HepG2 (cell line): Measurements from ENCODE around the gene TMEM187. TPM values are rescaled to one million over a fixed set of nuclear protein-coding genes. Genes with fewer than 3 reads are reported as not detected.

Experiments used
- ARNT2 ChIP-seq: sonication (generic); formaldehyde crosslinking; IDR thresholded peaks from 2 replicates; pipeline ENCODE4 v1.8.0; 2022; ENCODE audit warnings: mild to moderate bottlenecking, low read depth, missing genetic modification reagents, moderate library complexity
- DBP ChIP-seq: sonication (generic); formaldehyde crosslinking; IDR thresholded peaks from 2 replicates; pipeline ENCODE4 v1.4.0; 2020; ENCODE audit warnings: missing genetic modification reagents; ENCODE audit errors: not compliant biosample characterization
- GMEB1 ChIP-seq: sonication (generic); formaldehyde crosslinking; IDR thresholded peaks from 2 replicates; pipeline ENCODE4 v1.5.1; 2020; ENCODE audit warnings: missing genetic modification reagents, mild to moderate bottlenecking, borderline replicate concordance
- MLLT10 ChIP-seq: sonication (generic); formaldehyde crosslinking; IDR thresholded peaks from 2 replicates; pipeline ENCODE4 v1.4.0; 2020; ENCODE audit warnings: missing genetic modification reagents
- MYPOP ChIP-seq: sonication (generic); formaldehyde crosslinking; IDR thresholded peaks from 2 replicates; pipeline ENCODE4 v1.8.1; 2023; ENCODE audit warnings: mild to moderate bottlenecking, moderate library complexity, missing genetic modification reagents
- NONO ChIP-seq, 2 experiments: fragments of 450-650 bp in 1 of 2; sonication (generic) in 1 of 2; formaldehyde crosslinking in 1 of 2; IDR thresholded peaks in 1 of 2; conservative IDR thresholded peaks in 1 of 2; 2 replicates each; pipeline versions ENCODE4 v1.6.1 to v1.8.0; 2017 to 2022; ENCODE audit warnings: mild to moderate bottlenecking in 1 of 2, missing genetic modification reagents in 1 of 2, moderate library complexity in 1 of 2
- PAX8 ChIP-seq: sonication (generic); formaldehyde crosslinking; IDR thresholded peaks from 2 replicates; pipeline ENCODE4 v1.8.0; 2022; ENCODE audit warnings: mild to moderate bottlenecking, missing genetic modification reagents, borderline replicate concordance
- PLRG1 ChIP-seq: fragments of 450-650 bp; conservative IDR thresholded peaks from 2 replicates; pipeline ENCODE4 v1.6.1; 2016
- SP1 ChIP-seq, 2 experiments: fragments of 450-650 bp in 1 of 2; sonication (generic) in 1 of 2; formaldehyde crosslinking in 1 of 2; IDR thresholded peaks; 2 replicates each; pipeline versions ENCODE4 v1.4.0 to v1.6.1; 2016 to 2020; ENCODE audit warnings: missing genetic modification reagents in 1 of 2
- SRSF4 ChIP-seq: fragments of 200-400 bp; formaldehyde crosslinking; IDR thresholded peaks from one replicate; pipeline ENCODE4 v1.6.1; 2018; ENCODE audit warnings: mild to moderate bottlenecking, low read depth, low read length, moderate library complexity; ENCODE audit not compliant: poor library complexity, severe bottlenecking
- ZFP82 ChIP-seq: sonication (generic); formaldehyde crosslinking; IDR thresholded peaks from 2 replicates; pipeline ENCODE4 v1.5.1; 2020; ENCODE audit warnings: mild to moderate bottlenecking, missing genetic modification reagents, borderline replicate concordance
- ZNF468 ChIP-seq: sonication (generic); formaldehyde crosslinking; IDR thresholded peaks from 2 replicates; pipeline ENCODE4 v1.8.0; 2022; ENCODE audit warnings: mild to moderate bottlenecking, moderate library complexity, missing genetic modification reagents
- ZNF496 ChIP-seq: sonication (generic); formaldehyde crosslinking; IDR thresholded peaks from 2 replicates; pipeline ENCODE4 v1.8.1; 2023; ENCODE audit warnings: mild to moderate bottlenecking, moderate library complexity, missing genetic modification reagents; ENCODE audit not compliant: insufficient replicate concordance
- ZNF512 ChIP-seq: sonication (generic); formaldehyde crosslinking; IDR thresholded peaks from 2 replicates; pipeline ENCODE4 v1.4.0; 2020; ENCODE audit warnings: mild to moderate bottlenecking, missing genetic modification reagents
- ZNF598 ChIP-seq: sonication (generic); formaldehyde crosslinking; IDR thresholded peaks from 2 replicates; pipeline ENCODE4 v1.5.1; 2020; ENCODE audit warnings: mild to moderate bottlenecking, missing genetic modification reagents, borderline replicate concordance
- ZNF709 ChIP-seq: sonication (generic); formaldehyde crosslinking; IDR thresholded peaks from 2 replicates; pipeline ENCODE4 v1.5.0; 2020; ENCODE audit warnings: mild to moderate bottlenecking, missing genetic modification reagents
- ZNF713 ChIP-seq: sonication (generic); formaldehyde crosslinking; IDR thresholded peaks from 2 replicates; pipeline ENCODE4 v1.4.0; 2020; ENCODE audit warnings: mild to moderate bottlenecking, missing genetic modification reagents
- ZNF75D ChIP-seq: sonication (generic); formaldehyde crosslinking; IDR thresholded peaks from 2 replicates; pipeline ENCODE4 v1.8.1; 2023; ENCODE audit warnings: missing genetic modification reagents, mild to moderate bottlenecking, borderline replicate concordance
- ZSCAN9 ChIP-seq: IDR thresholded peaks from 2 replicates; pipeline ENCODE4 v1.6.1; 2016; ENCODE audit warnings: borderline replicate concordance
- polyA plus RNA-seq, 8 experiments: library from polyadenylated mRNA; depleted of rRNA in 3 of 8; stranded (reverse) in 7 of 8; unstranded in 1 of 8; fragments of >200 nt; fragmentation: Illumina TruSeq in 4 of 8; extraction: Trizol in 4 of 8; gene quantifications; 2 replicates each; pipeline versions ENCODE4 v1.2.1 to v1.2.3, GENCODE V29; 2011 to 2016; ENCODE audit warnings: low read depth in 4 of 8, missing spikeins in 1 of 8, mixed read lengths in 1 of 8; ENCODE audit not compliant: insufficient read depth in 1 of 8
- total RNA-seq, 5 experiments: library from RNA; depleted of rRNA; stranded (reverse); fragments of >200 nt; fragmentation: Illumina TruSeq; extraction: Trizol; gene quantifications; 2 replicates each; pipeline ENCODE4 v1.2.3, GENCODE V29; 2016; ENCODE audit warnings: low read depth in 1 of 5
- TF ChIP-seq, protein P1 (sequence below): sonication (generic); formaldehyde crosslinking; IDR thresholded peaks from 2 replicates; pipeline ENCODE4 v1.8.1; 2022; ENCODE audit warnings: mild to moderate bottlenecking, missing genetic modification reagents

The TMEM187 gene
- total and polyA plus RNA-seq, 2 of the 13 experiments (the other 11 are each of a cell fraction or from before 2014, with no cell fraction given), result 2.2 to 6.2 TPM

DNA sequence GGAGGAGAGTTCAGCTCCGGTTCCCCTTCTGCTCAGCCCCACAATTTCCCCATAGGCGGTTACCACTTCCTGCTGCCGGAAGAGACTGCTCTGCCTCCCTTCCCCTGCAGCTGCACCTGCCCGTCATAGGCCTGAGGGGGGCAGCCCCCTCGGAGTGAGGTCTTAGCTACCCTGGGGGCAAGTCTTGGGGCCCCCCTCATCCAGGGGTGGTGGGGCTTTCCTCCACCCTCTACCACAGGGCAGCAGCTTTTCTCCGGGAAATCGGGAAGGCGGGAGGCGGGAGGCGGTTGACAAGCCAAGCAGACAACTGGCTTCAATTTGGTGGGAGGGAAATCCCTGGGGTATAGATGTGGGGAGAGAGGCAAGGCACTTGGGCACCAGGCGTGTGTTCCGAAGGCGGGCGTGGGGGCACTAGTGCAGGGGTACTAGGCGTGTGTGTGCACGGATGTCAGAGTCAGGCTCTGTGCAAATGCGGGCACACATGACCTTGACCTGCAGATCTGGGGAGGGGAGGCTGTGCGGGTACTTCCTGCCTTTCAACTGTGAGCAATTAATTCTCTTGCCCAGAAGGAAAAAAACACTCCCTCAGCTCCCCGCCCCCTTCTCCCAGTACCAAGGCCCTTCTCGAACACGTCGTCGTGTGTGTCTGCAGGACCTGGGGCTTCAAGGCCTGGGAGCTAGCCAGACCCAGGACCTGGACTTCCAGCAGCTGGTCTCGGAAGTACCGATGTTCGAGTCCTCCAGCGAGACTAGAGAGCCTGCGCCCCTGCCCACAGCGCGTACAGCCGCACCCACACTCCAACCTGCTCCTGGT is 45.5 kb upstream of the TMEM187 start (continued):
- TF ChIP-seq SRSF4 (no peak), ZNF75D (CRISPR knock-in tag) (no peak), ZNF598 (CRISPR knock-in tag) (no peak), ZNF468 (CRISPR knock-in tag) (no peak), ZNF709 (CRISPR knock-in tag) (no peak), ARNT2 (CRISPR knock-in tag) (no peak), DBP (CRISPR knock-in tag) (no peak), ZNF512 (CRISPR knock-in tag) (no peak), ZNF496 (no peak), ZFP82 (CRISPR knock-in tag) (no peak), NONO (IDR thresholded peaks at IDR 0.05) (no peak), NONO (CRISPR knock-in tag; conservative IDR thresholded peaks at IDR 0.05) (0 out of 2 replicates have a peak, but pooled peaks have one; percentile 16), MYPOP (CRISPR knock-in tag) (no peak), GMEB1 (CRISPR knock-in tag) (no peak), SP1 (IDR thresholded peaks at IDR 0.05) (no peak), SP1 (CRISPR knock-in tag; IDR thresholded peaks at IDR 0.05) (no peak), MLLT10 (no peak), PAX8 (no peak), ZSCAN9 (CRISPR knock-in tag) (no peak), ZNF713 (CRISPR knock-in tag) (no peak), PLRG1 (no peak)
- TF ChIP-seq, protein P1, sequence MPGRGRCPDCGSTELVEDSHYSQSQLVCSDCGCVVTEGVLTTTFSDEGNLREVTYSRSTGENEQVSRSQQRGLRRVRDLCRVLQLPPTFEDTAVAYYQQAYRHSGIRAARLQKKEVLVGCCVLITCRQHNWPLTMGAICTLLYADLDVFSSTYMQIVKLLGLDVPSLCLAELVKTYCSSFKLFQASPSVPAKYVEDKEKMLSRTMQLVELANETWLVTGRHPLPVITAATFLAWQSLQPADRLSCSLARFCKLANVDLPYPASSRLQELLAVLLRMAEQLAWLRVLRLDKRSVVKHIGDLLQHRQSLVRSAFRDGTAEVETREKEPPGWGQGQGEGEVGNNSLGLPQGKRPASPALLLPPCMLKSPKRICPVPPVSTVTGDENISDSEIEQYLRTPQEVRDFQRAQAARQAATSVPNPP, result no peak
